ENCODE data around the gene PHYHD1.

DNA sequence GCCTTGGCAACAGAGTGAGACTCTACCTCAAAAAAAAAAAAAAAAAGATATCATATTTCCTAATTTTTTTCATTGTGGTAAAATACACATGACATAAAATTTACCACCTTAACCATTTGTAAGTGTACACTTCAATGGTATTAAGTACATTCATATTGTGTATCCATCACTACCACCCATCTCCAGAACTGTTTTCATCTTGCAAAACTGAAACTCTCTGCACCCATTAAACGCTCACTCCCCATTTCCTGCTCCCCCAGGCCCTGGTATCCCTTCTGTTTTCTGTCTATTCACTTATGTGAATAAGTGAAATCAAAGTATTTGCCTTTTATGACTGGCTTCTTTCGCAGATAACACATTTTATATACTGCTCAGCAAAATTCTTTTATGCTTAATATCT is 26.0 kb upstream of the PHYHD1 start:
- no peak for TF ChIP-seq EZH2phosphoT487 (IDR thresholded peaks at IDR 0.05; ENCODE audit: borderline replicate concordance, low read depth, low read length)
- TF ChIP-seq, protein P1, sequence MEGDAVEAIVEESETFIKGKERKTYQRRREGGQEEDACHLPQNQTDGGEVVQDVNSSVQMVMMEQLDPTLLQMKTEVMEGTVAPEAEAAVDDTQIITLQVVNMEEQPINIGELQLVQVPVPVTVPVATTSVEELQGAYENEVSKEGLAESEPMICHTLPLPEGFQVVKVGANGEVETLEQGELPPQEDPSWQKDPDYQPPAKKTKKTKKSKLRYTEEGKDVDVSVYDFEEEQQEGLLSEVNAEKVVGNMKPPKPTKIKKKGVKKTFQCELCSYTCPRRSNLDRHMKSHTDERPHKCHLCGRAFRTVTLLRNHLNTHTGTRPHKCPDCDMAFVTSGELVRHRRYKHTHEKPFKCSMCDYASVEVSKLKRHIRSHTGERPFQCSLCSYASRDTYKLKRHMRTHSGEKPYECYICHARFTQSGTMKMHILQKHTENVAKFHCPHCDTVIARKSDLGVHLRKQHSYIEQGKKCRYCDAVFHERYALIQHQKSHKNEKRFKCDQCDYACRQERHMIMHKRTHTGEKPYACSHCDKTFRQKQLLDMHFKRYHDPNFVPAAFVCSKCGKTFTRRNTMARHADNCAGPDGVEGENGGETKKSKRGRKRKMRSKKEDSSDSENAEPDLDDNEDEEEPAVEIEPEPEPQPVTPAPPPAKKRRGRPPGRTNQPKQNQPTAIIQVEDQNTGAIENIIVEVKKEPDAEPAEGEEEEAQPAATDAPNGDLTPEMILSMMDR (conservative IDR thresholded peaks at IDR 0.05; ENCODE audit: low read length) = no peak
